ENCODE data around the gene NUP155.

DNA sequence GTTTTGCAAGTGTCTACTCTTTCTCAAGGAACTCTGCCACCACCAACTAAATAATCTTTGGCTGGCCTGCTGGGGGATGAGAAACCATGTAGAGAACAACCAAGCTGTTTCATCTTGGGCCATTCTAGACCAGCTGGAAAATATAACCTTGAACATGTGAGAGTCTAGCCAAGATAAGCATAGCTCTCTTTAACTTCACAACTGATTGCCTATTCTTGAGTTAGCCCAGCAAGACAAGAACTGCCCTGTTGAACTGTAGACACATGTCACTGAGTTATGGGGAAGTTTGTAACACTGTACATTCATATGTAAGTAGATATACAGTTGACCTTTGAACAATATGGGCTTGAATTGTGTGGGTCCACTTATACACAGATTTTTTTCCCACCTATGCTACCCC is 44.4 kb downstream of the NUP155 start:
- TF ChIP-seq, protein P1, sequence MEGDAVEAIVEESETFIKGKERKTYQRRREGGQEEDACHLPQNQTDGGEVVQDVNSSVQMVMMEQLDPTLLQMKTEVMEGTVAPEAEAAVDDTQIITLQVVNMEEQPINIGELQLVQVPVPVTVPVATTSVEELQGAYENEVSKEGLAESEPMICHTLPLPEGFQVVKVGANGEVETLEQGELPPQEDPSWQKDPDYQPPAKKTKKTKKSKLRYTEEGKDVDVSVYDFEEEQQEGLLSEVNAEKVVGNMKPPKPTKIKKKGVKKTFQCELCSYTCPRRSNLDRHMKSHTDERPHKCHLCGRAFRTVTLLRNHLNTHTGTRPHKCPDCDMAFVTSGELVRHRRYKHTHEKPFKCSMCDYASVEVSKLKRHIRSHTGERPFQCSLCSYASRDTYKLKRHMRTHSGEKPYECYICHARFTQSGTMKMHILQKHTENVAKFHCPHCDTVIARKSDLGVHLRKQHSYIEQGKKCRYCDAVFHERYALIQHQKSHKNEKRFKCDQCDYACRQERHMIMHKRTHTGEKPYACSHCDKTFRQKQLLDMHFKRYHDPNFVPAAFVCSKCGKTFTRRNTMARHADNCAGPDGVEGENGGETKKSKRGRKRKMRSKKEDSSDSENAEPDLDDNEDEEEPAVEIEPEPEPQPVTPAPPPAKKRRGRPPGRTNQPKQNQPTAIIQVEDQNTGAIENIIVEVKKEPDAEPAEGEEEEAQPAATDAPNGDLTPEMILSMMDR (IDR thresholded peaks at IDR 0.05): no peak
- TF ChIP-seq CEBPB (IDR thresholded peaks at IDR 0.05) (no peak), MYC (IDR thresholded peaks at IDR 0.05; ENCODE audit: borderline replicate concordance, low read length) (no peak), RCOR1 (IDR thresholded peaks at IDR 0.05; ENCODE audit: low read depth, low read length) (no peak), JUN (IDR thresholded peaks at IDR 0.05) (no peak), NPAS2 (CRISPR knock-in tag; IDR thresholded peaks at IDR 0.05; ENCODE audit: borderline replicate concordance) (no peak), ZC3H11A (IDR thresholded peaks at IDR 0.05) (no peak), EP300 (IDR thresholded peaks at IDR 0.05) (no peak), BHLHE40 (IDR thresholded peaks at IDR 0.05; ENCODE audit: low read depth, low read length) (no peak), CHD2 (IDR thresholded peaks at IDR 0.05; ENCODE audit: low read length, partially characterized antibody) (no peak)
- TF ChIP-seq, protein P2, sequence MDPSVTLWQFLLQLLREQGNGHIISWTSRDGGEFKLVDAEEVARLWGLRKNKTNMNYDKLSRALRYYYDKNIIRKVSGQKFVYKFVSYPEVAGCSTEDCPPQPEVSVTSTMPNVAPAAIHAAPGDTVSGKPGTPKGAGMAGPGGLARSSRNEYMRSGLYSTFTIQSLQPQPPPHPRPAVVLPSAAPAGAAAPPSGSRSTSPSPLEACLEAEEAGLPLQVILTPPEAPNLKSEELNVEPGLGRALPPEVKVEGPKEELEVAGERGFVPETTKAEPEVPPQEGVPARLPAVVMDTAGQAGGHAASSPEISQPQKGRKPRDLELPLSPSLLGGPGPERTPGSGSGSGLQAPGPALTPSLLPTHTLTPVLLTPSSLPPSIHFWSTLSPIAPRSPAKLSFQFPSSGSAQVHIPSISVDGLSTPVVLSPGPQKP (IDR thresholded peaks at IDR 0.05; ENCODE audit: low read depth, low read length): no peak
- TF ChIP-seq, protein P3, sequence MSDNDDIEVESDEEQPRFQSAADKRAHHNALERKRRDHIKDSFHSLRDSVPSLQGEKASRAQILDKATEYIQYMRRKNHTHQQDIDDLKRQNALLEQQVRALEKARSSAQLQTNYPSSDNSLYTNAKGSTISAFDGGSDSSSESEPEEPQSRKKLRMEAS (IDR thresholded peaks at IDR 0.05): no peak
- TF ChIP-seq, protein P4, sequence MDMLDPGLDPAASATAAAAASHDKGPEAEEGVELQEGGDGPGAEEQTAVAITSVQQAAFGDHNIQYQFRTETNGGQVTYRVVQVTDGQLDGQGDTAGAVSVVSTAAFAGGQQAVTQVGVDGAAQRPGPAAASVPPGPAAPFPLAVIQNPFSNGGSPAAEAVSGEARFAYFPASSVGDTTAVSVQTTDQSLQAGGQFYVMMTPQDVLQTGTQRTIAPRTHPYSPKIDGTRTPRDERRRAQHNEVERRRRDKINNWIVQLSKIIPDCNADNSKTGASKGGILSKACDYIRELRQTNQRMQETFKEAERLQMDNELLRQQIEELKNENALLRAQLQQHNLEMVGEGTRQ (IDR thresholded peaks at IDR 0.05): no peak

Measured in A549 (cell line).